NB4 (cell line): ENCODE measurements around the gene PARD6B.

Experiments
- DNase-seq: peaks from one replicate; pipeline ENCODE4 v3.0.0; 2010; ENCODE audit warnings: low read depth
- H3K4me3 ChIP-seq: one replicate; pipeline ENCODE4 v1.5.1; 2011; ENCODE audit warnings: mild to moderate bottlenecking, low read depth, low read length, moderate library complexity
- MYC ChIP-seq: IDR thresholded peaks from 2 replicates; pipeline ENCODE4 v1.6.1; 2011; ENCODE audit warnings: low read depth, low read length
- POLR2A ChIP-seq: IDR thresholded peaks from 2 replicates; pipeline ENCODE4 v1.6.1; 2011; ENCODE audit warnings: mild to moderate bottlenecking; ENCODE audit not compliant: insufficient read length; ENCODE audit errors: extremely low read depth
- TF ChIP-seq, protein P1 (sequence below): IDR thresholded peaks from 2 replicates; pipeline ENCODE4 v1.6.1; 2011; ENCODE audit warnings: low read depth, low read length
- TF ChIP-seq, protein P2 (sequence below): IDR thresholded peaks from one replicate; pipeline ENCODE4 v1.5.1; 2012; ENCODE audit warnings: low read depth, low read length

The PARD6B gene

DNA sequence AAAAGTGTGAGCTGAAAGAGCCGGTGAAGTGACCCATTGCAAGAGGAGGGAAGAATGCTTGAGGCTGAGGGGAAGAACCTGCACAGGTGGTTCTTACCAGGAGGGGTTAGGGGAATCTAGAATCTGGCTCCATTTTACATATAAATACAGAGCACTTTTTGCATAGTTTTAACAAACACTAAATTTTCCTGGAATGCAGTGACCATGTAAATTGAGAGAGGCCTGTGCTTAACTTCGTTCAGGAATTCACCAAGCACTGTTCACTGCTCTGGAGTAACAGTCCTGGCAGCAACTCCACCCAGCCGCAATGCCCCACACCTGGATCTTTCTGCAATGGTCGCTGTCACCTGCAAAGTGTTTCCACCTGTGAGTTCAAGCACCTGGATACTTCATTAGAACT is 26.9 kb upstream of the PARD6B start:
- TF ChIP-seq, protein P1, sequence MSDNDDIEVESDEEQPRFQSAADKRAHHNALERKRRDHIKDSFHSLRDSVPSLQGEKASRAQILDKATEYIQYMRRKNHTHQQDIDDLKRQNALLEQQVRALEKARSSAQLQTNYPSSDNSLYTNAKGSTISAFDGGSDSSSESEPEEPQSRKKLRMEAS = no peak
- TF ChIP-seq, protein P2, sequence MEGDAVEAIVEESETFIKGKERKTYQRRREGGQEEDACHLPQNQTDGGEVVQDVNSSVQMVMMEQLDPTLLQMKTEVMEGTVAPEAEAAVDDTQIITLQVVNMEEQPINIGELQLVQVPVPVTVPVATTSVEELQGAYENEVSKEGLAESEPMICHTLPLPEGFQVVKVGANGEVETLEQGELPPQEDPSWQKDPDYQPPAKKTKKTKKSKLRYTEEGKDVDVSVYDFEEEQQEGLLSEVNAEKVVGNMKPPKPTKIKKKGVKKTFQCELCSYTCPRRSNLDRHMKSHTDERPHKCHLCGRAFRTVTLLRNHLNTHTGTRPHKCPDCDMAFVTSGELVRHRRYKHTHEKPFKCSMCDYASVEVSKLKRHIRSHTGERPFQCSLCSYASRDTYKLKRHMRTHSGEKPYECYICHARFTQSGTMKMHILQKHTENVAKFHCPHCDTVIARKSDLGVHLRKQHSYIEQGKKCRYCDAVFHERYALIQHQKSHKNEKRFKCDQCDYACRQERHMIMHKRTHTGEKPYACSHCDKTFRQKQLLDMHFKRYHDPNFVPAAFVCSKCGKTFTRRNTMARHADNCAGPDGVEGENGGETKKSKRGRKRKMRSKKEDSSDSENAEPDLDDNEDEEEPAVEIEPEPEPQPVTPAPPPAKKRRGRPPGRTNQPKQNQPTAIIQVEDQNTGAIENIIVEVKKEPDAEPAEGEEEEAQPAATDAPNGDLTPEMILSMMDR = no peak
- H3K4me3 ChIP-seq = no peak overlapping the region
- DNase-seq = no peak

DNA sequence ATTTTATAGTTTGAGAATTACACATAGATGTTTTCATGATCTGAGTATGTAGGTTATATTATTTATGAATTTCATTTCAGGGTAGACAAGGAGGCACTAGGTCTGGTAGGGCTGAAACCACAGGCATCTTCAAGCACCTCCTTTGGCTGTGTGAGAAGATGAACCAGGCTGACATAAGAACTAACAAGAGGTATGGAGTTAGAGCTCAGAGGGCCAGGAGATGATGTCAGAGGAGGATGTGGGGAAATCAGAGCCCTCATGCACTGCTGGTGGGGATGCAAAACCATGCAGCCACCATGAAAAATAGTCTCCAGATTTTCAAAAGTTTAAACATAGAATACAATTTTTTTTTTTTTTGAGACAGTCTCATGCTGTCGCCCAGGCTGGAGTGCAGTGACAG is 26.4 kb upstream of the PARD6B start:
- H3K4me3 ChIP-seq = no peak overlapping the region
- TF ChIP-seq, protein P1 = no peak
- TF ChIP-seq MYC (no peak), POLR2A (no peak)
- TF ChIP-seq, protein P2 = no peak
- no peak for DNase-seq

DNA sequence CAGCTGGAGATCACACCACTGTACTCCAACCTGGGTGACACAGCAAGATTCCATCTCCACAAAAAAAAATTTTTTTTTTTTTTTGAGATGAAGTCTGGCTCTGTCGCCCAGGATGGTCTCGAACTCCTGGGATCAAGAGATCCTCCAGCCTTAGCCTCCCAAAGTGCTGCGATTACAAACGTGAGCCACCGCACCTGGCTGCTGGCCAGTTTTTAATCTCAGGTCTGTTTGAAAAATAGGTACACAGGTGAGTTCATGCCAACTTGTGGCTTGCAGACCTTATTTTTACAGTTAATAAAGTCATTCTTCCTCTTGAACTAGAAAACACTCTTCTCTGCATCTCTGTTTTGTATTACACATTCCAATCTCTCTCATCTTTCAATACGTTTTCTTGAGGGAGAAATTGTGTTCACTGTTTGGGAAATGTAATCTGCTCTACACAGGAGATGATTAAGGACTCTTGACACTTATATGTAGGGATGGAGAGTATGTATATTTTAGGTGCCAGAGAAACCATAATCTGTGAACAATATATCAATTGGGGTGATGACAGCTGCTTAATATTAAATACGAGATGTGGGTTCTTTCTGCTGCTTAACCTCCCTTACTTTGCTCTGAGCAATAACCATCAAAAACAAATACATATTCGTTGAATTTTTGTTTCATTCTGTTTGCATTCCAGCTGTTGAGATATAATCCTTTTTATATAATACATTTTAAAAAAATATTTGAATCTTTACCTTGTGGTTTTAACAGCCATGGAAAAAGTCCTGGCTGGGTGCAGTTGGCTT is 22.3 kb upstream of the PARD6B start:
- no peak for DNase-seq

DNA sequence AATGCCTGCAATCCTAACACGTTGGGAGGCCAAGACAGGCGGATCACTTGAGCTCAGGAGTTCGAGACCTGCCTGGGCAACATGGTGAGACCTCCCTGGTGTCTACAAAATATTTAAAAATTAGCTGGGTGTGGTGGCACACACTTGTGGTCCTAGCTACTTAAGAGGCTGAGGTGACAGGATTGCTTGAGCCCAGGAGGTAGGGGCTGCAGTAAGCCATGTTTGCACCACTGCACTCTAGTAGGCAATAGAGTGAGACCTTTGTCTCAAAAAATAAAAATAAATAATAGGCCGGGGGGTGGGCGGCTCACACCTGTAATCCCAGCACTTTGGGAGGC is 21.8 kb upstream of the PARD6B start:
- H3K4me3 ChIP-seq = no peak overlapping the region
- no peak for DNase-seq
- TF ChIP-seq, protein P1 = no peak
- TF ChIP-seq POLR2A (no peak), MYC (no peak)
- TF ChIP-seq, protein P2 = no peak

More for the DNA sequence above, 22.3 kb upstream of the PARD6B start:
- TF ChIP-seq MYC (no peak), POLR2A (no peak)
- TF ChIP-seq, protein P1 = no peak
- TF ChIP-seq, protein P2 = no peak
- H3K4me3 ChIP-seq = no peak overlapping the region

DNA sequence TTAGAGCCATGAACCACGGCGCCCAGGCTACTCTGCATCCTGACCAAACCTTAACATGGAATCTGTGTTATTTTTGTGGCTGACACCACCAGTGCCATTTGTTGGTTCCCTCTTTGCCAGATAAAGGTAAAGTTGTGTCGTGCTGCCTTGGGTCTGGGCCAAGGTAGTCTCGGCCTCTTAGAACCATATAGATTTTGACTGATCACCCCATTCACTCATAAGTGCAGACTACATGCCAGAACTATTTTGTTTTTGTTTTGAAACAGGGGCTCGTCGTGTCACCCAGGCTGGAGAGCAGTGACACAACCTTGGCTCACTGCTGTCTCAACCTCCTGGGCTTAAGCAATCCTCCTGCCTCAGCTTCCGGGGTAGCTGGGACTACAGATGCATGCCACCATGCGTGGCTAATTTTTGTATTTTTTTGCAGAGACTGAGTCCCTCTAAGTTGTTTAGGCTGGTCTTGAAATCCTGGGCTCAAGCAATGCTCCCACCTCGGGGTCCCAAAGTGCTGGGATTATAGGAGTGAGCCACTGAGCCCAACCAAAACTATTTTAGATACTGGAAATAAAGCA is 20.8 kb upstream of the PARD6B start:
- DNase-seq = peak; percentile 91
- TF ChIP-seq, protein P1 = peak; percentile 72
- TF ChIP-seq, protein P2 = no peak
- no peak for TF ChIP-seq POLR2A
- peak; percentile 82 for TF ChIP-seq MYC
- peak overlapping the region; percentile 18 for H3K4me3 ChIP-seq
